GM23338 (cell line): ENCODE data around the gene RTN4IP1. TPM values are rescaled to one million over a fixed set of nuclear protein-coding genes. Genes with fewer than 3 reads are reported as not detected.

Source experiments
- ATAC-seq: fragments of 200-7000 bp; cut with Tn5 transposase; 3 replicates; pipeline ENCODE4 v1.9.1; 2020
- DNase-seq: peaks from one replicate; pipeline ENCODE4 v3.0.0-alpha.2; 2015; ENCODE audit warnings: low spot score
- H2AFZ ChIP-seq: fragments of 200-600 bp; sonication (generic); 2 replicates; pipeline ENCODE4 v1.8.0; 2016; ENCODE audit warnings: antibody characterized with exemption, mild to moderate bottlenecking, moderate library complexity
- H3F3A ChIP-seq: fragments of 200-600 bp; sonication (generic); replicated peaks from 2 replicates; pipeline ENCODE4 v1.8.0; 2017; ENCODE audit warnings: antibody characterized with exemption, mixed run types, low read depth
- H3K27ac ChIP-seq: fragments of 200-600 bp; sonication (generic); 2 replicates; pipeline ENCODE4 v1.6.1; 2016; ENCODE audit warnings: low read depth
- H3K27me3 ChIP-seq: fragments of 200-600 bp; sonication (generic); 2 replicates; pipeline ENCODE4 v1.8.0; 2016; ENCODE audit warnings: mild to moderate bottlenecking, mixed run types, moderate library complexity; ENCODE audit not compliant: insufficient read depth
- H3K36me3 ChIP-seq: fragments of 200-600 bp; sonication (generic); 2 replicates; pipeline ENCODE4 v1.8.0; 2016; ENCODE audit warnings: mild to moderate bottlenecking; ENCODE audit not compliant: insufficient read depth
- H3K4me1 ChIP-seq: fragments of 200-600 bp; sonication (generic); 2 replicates; pipeline ENCODE4 v1.8.0; 2016; ENCODE audit warnings: mild to moderate bottlenecking, moderate library complexity; ENCODE audit not compliant: insufficient read depth
- H3K4me2 ChIP-seq: fragments of 200-600 bp; sonication (generic); 2 replicates; pipeline ENCODE4 v1.7.1; 2017; ENCODE audit warnings: mixed run types
- H3K4me3 ChIP-seq: fragments of 200-600 bp; sonication (generic); 2 replicates; pipeline ENCODE4 v1.6.1; 2016; ENCODE audit warnings: mixed run types
- H3K79me2 ChIP-seq: fragments of 200-600 bp; sonication (generic); replicated peaks from 2 replicates; pipeline ENCODE4 v1.8.0; 2017; ENCODE audit warnings: mild to moderate bottlenecking; ENCODE audit not compliant: insufficient read depth
- H3K9me2 ChIP-seq: fragments of 200-600 bp; sonication (generic); 2 replicates; pipeline ENCODE4 v1.8.0; 2017; ENCODE audit not compliant: insufficient read depth
- H4K20me1 ChIP-seq: fragments of 200-600 bp; sonication (generic); replicated peaks from 2 replicates; pipeline ENCODE4 v1.8.0; 2017; ENCODE audit warnings: mild to moderate bottlenecking; ENCODE audit not compliant: insufficient read depth
- H3K27ac Mint-ChIP-seq: 2 replicates; pipeline ENCODE4 v1.8.0; 2020; ENCODE audit warnings: inconsistent platforms, mild to moderate bottlenecking, moderate library complexity, mixed read lengths
- H3K27me3 Mint-ChIP-seq: 3 replicates; pipeline ENCODE4 v1.8.0; 2022; ENCODE audit warnings: low read depth, mild to moderate bottlenecking, moderate library complexity, mixed read lengths, inconsistent platforms; ENCODE audit not compliant: insufficient read depth, poor library complexity
- H3K36me3 Mint-ChIP-seq: 3 replicates; pipeline ENCODE4 v1.8.0; 2021; ENCODE audit warnings: low read depth, mild to moderate bottlenecking, inconsistent platforms, moderate library complexity, mixed read lengths
- H3K4me1 Mint-ChIP-seq: 3 replicates; pipeline ENCODE4 v1.8.0; 2020; ENCODE audit warnings: mild to moderate bottlenecking, inconsistent platforms, mixed read lengths
- H3K4me3 Mint-ChIP-seq: 3 replicates; pipeline ENCODE4 v1.8.0; 2021; ENCODE audit warnings: moderate library complexity, mild to moderate bottlenecking, inconsistent platforms, mixed read lengths
- H3K9me3 Mint-ChIP-seq: 3 replicates; pipeline ENCODE4 v1.8.0; 2020; ENCODE audit warnings: moderate library complexity, mild to moderate bottlenecking, inconsistent platforms, mixed read lengths
- CREB1 ChIP-seq: fragments of 250-450 bp; sonication (Bioruptor Pico); IDR thresholded peaks from 2 replicates; pipeline ENCODE4 v1.5.0; 2020; ENCODE audit warnings: low read depth, mild to moderate bottlenecking, moderate library complexity
- EZH2 ChIP-seq: fragments of 200-600 bp; sonication (generic); IDR thresholded peaks from one replicate; pipeline ENCODE4 v1.8.0; 2017; ENCODE audit warnings: antibody characterized with exemption, mild to moderate bottlenecking, low read depth; ENCODE audit not compliant: unreplicated experiment
- EZH2phosphoT487 ChIP-seq: fragments of 200-600 bp; sonication (generic); IDR thresholded peaks from one replicate; pipeline ENCODE4 v1.8.1; 2018; ENCODE audit warnings: antibody characterized with exemption; ENCODE audit not compliant: unreplicated experiment
- JUNB ChIP-seq: IDR thresholded peaks from one replicate; pipeline ENCODE4 v1.6.1; 2016; ENCODE audit warnings: antibody characterized with exemption; ENCODE audit not compliant: unreplicated experiment
- NANOG ChIP-seq: IDR thresholded peaks from 2 replicates; pipeline ENCODE4 v1.6.1; 2016; ENCODE audit warnings: antibody characterized with exemption, borderline replicate concordance
- POLR2AphosphoS5 ChIP-seq: IDR thresholded peaks from 2 replicates; pipeline ENCODE4 v1.6.1; 2016; ENCODE audit warnings: antibody characterized with exemption, low read depth
- STAT1 ChIP-seq: IDR thresholded peaks from one replicate; pipeline ENCODE4 v1.6.1; 2016; ENCODE audit warnings: antibody characterized with exemption; ENCODE audit not compliant: unreplicated experiment
- ZNF114 ChIP-seq: fragments of 250-450 bp; sonication (Bioruptor Pico); IDR thresholded peaks from 2 replicates; pipeline ENCODE4 v1.5.0; 2020; ENCODE audit warnings: mild to moderate bottlenecking, moderate library complexity
- ZNF331 ChIP-seq: fragments of 250-450 bp; sonication (Bioruptor Pico); IDR thresholded peaks from 2 replicates; pipeline ENCODE4 v1.5.0; 2020; ENCODE audit warnings: low read depth, mild to moderate bottlenecking, moderate library complexity
- polyA plus RNA-seq: library from polyadenylated mRNA; unstranded; fragments of >200 nt; fragmentation: Nextera tagmentation; extraction: Ambion mirVana; gene quantifications from 2 replicates; pipeline ENCODE4 v1.2.1, GENCODE V29; 2016
- total RNA-seq: library from RNA; depleted of rRNA; stranded (reverse); fragments of >200 nt; shearing (Covaris generic); gene quantifications from 2 replicates; pipeline ENCODE4 v1.2.3, GENCODE V29; 2014
- TF ChIP-seq, protein P1 (sequence below), 2 experiments: fragments of 200-600 bp in 1 of 2; sonication (generic) in 1 of 2; conservative IDR thresholded peaks; 2 replicates each; pipeline versions ENCODE4 v1.5.1 to v1.6.1; 2016 to 2017; ENCODE audit warnings: antibody characterized with exemption in 2 of 2, low read depth in 2 of 2, mild to moderate bottlenecking in 2 of 2, moderate library complexity in 1 of 2
- TF ChIP-seq, protein P2 (sequence below): IDR thresholded peaks from one replicate; pipeline ENCODE4 v1.6.1; 2018; ENCODE audit warnings: antibody characterized with exemption; ENCODE audit not compliant: unreplicated experiment
- TF ChIP-seq, protein P3 (sequence below): IDR thresholded peaks from 2 replicates; pipeline ENCODE4 v1.6.1; 2016; ENCODE audit warnings: antibody characterized with exemption
- TF ChIP-seq, protein P4 (sequence below): fragments of 250-450 bp; sonication (Bioruptor Pico); IDR thresholded peaks from 2 replicates; pipeline ENCODE4 v1.5.0; 2020; ENCODE audit warnings: mild to moderate bottlenecking, moderate library complexity

Gene RTN4IP1
- total and polyA plus RNA-seq, 2 experiments from 2014 or later = 14.5 to 17.5 TPM

DNA sequence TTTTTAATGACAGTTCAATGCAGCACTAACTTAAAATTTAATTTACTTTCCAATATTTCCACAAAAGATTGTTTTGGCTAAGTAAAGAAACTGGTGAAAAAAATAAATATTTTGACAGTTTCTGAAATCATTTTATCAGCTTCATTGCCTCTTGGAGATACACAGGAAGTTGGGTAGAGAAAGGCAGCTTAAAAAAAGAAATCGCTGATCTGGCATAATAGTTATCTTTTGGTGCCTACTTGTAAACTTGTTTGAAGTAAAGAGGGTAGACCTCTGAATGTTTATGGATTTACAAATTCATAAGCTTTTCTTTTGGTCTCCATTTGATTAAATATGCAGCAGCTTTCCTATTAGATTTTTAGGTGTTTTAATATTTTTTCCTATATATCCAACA is 103.4 kb downstream of the RTN4IP1 start:
- no peak overlapping the region for H3K4me2 ChIP-seq
- H3K9me2 ChIP-seq = no peaks in the 10 kb centered on the region
- no peak overlapping the region for H3K27ac ChIP-seq
- Mint-ChIP-seq H3K27me3 (no peaks in the 10 kb centered on the region), H3K9me3 (no peaks in the 10 kb centered on the region), H3K36me3 (no peaks in the 10 kb centered on the region), H3K4me3 (no peak overlapping the region), H3K27ac (no peak overlapping the region), H3K4me1 (peaks cover 13% of the 10 kb centered on the region; the same call in 2 of the 3 replicates)
- no peak overlapping the region for H3K4me3 ChIP-seq
- no peak for DNase-seq
- H3K4me1 ChIP-seq = 0 out of 2 replicates have a peak, but pooled peaks cover 4% of the 10 kb centered on the region
- no peaks in the 10 kb centered on the region for H4K20me1 ChIP-seq
- H2AFZ ChIP-seq = no peak overlapping the region
- no peaks in the 10 kb centered on the region for H3K36me3 ChIP-seq
- H3K79me2 ChIP-seq = no peaks in the 10 kb centered on the region
- H3K27me3 ChIP-seq = no peaks in the 10 kb centered on the region
- no peaks in the 10 kb centered on the region for H3F3A ChIP-seq
- TF ChIP-seq, protein P1, sequence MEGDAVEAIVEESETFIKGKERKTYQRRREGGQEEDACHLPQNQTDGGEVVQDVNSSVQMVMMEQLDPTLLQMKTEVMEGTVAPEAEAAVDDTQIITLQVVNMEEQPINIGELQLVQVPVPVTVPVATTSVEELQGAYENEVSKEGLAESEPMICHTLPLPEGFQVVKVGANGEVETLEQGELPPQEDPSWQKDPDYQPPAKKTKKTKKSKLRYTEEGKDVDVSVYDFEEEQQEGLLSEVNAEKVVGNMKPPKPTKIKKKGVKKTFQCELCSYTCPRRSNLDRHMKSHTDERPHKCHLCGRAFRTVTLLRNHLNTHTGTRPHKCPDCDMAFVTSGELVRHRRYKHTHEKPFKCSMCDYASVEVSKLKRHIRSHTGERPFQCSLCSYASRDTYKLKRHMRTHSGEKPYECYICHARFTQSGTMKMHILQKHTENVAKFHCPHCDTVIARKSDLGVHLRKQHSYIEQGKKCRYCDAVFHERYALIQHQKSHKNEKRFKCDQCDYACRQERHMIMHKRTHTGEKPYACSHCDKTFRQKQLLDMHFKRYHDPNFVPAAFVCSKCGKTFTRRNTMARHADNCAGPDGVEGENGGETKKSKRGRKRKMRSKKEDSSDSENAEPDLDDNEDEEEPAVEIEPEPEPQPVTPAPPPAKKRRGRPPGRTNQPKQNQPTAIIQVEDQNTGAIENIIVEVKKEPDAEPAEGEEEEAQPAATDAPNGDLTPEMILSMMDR (conservative IDR thresholded peaks at IDR 0.05; ENCODE audit: low read depth in 2 of 2) = no peak
- TF ChIP-seq NANOG (no peak), EZH2phosphoT487 (no peak), POLR2AphosphoS5 (no peak), ZNF114 (CRISPR knock-in tag) (no peak), EZH2 (no peak), STAT1 (no peak), ZNF331 (CRISPR knock-in tag) (no peak), CREB1 (CRISPR knock-in tag) (no peak), JUNB (no peak)
- TF ChIP-seq, protein P2, sequence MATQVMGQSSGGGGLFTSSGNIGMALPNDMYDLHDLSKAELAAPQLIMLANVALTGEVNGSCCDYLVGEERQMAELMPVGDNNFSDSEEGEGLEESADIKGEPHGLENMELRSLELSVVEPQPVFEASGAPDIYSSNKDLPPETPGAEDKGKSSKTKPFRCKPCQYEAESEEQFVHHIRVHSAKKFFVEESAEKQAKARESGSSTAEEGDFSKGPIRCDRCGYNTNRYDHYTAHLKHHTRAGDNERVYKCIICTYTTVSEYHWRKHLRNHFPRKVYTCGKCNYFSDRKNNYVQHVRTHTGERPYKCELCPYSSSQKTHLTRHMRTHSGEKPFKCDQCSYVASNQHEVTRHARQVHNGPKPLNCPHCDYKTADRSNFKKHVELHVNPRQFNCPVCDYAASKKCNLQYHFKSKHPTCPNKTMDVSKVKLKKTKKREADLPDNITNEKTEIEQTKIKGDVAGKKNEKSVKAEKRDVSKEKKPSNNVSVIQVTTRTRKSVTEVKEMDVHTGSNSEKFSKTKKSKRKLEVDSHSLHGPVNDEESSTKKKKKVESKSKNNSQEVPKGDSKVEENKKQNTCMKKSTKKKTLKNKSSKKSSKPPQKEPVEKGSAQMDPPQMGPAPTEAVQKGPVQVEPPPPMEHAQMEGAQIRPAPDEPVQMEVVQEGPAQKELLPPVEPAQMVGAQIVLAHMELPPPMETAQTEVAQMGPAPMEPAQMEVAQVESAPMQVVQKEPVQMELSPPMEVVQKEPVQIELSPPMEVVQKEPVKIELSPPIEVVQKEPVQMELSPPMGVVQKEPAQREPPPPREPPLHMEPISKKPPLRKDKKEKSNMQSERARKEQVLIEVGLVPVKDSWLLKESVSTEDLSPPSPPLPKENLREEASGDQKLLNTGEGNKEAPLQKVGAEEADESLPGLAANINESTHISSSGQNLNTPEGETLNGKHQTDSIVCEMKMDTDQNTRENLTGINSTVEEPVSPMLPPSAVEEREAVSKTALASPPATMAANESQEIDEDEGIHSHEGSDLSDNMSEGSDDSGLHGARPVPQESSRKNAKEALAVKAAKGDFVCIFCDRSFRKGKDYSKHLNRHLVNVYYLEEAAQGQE = no peak
- TF ChIP-seq, protein P3, sequence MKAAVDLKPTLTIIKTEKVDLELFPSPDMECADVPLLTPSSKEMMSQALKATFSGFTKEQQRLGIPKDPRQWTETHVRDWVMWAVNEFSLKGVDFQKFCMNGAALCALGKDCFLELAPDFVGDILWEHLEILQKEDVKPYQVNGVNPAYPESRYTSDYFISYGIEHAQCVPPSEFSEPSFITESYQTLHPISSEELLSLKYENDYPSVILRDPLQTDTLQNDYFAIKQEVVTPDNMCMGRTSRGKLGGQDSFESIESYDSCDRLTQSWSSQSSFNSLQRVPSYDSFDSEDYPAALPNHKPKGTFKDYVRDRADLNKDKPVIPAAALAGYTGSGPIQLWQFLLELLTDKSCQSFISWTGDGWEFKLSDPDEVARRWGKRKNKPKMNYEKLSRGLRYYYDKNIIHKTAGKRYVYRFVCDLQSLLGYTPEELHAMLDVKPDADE = no peak
- TF ChIP-seq, protein P4, sequence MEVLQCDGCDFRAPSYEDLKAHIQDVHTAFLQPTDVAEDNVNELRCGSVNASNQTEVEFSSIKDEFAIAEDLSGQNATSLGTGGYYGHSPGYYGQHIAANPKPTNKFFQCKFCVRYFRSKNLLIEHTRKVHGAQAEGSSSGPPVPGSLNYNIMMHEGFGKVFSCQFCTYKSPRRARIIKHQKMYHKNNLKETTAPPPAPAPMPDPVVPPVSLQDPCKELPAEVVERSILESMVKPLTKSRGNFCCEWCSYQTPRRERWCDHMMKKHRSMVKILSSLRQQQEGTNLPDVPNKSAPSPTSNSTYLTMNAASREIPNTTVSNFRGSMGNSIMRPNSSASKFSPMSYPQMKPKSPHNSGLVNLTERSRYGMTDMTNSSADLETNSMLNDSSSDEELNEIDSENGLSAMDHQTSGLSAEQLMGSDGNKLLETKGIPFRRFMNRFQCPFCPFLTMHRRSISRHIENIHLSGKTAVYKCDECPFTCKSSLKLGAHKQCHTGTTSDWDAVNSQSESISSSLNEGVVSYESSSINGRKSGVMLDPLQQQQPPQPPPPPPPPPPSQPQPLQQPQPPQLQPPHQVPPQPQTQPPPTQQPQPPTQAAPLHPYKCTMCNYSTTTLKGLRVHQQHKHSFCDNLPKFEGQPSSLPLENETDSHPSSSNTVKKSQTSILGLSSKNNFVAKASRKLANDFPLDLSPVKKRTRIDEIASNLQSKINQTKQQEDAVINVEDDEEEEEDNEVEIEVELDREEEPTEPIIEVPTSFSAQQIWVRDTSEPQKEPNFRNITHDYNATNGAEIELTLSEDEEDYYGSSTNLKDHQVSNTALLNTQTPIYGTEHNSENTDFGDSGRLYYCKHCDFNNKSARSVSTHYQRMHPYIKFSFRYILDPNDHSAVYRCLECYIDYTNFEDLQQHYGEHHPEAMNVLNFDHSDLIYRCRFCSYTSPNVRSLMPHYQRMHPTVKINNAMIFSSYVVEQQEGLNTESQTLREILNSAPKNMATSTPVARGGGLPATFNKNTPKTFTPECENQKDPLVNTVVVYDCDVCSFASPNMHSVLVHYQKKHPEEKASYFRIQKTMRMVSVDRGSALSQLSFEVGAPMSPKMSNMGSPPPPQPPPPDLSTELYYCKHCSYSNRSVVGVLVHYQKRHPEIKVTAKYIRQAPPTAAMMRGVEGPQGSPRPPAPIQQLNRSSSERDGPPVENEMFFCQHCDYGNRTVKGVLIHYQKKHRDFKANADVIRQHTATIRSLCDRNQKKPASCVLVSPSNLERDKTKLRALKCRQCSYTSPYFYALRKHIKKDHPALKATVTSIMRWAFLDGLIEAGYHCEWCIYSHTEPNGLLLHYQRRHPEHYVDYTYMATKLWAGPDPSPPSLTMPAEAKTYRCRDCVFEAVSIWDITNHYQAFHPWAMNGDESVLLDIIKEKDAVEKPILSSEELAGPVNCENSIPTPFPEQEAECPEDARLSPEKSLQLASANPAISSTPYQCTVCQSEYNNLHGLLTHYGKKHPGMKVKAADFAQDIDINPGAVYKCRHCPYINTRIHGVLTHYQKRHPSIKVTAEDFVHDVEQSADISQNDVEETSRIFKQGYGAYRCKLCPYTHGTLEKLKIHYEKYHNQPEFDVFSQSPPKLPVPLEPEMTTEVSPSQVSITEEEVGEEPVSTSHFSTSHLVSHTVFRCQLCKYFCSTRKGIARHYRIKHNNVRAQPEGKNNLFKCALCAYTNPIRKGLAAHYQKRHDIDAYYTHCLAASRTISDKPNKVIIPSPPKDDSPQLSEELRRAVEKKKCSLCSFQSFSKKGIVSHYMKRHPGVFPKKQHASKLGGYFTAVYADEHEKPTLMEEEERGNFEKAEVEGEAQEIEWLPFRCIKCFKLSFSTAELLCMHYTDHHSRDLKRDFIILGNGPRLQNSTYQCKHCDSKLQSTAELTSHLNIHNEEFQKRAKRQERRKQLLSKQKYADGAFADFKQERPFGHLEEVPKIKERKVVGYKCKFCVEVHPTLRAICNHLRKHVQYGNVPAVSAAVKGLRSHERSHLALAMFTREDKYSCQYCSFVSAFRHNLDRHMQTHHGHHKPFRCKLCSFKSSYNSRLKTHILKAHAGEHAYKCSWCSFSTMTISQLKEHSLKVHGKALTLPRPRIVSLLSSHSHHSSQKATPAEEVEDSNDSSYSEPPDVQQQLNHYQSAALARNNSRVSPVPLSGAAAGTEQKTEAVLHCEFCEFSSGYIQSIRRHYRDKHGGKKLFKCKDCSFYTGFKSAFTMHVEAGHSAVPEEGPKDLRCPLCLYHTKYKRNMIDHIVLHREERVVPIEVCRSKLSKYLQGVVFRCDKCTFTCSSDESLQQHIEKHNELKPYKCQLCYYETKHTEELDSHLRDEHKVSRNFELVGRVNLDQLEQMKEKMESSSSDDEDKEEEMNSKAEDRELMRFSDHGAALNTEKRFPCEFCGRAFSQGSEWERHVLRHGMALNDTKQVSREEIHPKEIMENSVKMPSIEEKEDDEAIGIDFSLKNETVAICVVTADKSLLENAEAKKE (CRISPR knock-in tag) = no peak
- no peak for ATAC-seq
